GM18858 (cell line): Measurements from ENCODE around the gene KRTAP19-6.
"Not testable (repeated sequence)": the region's sequence is repeated elsewhere in the genome, so short reads cannot be mapped to it uniquely, and the experiment has no call there.

Experiments
- ATAC-seq: cut with Tn5 transposase; IDR thresholded peaks from one replicate; pipeline ENCODE4 v1.9.1; 2021; ENCODE audit not compliant: unreplicated experiment

KRTAP19-6 gene

DNA sequence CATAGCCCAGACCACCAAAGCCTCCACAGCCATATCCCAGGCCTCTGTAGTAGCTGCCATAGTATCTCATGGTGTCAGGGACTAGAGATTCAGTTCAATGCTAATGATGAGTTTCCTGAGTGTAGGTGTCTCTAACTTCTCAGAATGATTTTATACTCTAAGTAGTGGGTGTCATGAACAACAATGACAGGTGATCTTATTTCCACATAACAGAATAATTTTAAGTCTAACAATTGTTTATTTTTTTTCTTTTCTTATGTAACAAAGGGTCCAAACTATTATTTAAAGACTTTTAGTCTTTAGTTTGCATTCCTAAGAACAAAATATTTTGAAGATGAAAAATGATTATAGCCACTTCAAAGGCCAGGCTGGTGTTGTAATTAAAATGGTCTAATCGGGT, at the start of gene KRTAP19-6:
TSS of gene KRTAP19-6 (minus strand) at position 101 of the 400 bp plus-strand sequence. CDS start at position 70, 31 bp downstream.
- ATAC-seq = no peak

DNA sequence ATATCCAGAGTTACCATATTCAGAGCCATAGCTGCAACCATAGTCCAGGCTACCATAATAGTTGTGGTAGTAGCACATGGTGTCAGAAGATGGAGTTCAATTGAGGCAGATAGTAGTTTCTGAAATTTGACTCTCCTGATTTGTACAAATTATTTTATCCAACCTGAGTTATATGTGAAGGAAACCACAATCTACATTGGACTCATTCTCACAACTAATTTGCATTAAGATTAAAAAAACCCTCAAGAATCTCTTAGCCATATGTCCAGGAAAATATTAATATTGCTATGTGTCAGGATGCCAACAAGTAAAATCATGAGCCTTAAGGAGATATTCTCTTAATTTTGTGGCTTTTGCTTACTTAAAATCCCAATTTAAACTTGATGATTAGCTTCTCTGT, 48.6 kb upstream of the KRTAP19-6 start, which contains the start of gene KRTAP22-2:
TSS of gene KRTAP22-2 (minus strand) at position 101 of the 400 bp plus-strand sequence.
- ATAC-seq = no peak

GRCh38 chr21:30582870-30583269, 41.2 kb upstream of the KRTAP19-6 start:
- ATAC-seq = no peak

DNA sequence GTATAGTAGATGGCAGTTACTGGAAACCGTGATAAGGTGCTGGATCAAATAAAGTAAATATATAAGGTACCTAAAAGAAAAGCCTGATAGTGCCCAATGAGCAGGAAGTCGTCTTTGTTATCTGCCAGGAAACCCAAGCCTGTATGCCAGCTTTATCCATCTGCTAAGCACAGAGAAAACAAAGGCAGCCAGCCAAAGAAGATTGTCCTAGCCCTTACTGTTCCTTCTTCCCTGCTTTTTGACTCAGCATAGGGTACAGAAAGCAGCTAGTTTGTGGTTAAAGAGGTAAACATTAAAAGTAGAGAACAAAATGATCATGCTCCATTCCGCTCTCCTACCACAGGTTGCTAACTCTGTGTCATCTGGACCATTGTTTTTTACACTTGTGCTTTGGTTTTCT, 38.5 kb upstream of the KRTAP19-6 start:
- ATAC-seq = no peak

DNA sequence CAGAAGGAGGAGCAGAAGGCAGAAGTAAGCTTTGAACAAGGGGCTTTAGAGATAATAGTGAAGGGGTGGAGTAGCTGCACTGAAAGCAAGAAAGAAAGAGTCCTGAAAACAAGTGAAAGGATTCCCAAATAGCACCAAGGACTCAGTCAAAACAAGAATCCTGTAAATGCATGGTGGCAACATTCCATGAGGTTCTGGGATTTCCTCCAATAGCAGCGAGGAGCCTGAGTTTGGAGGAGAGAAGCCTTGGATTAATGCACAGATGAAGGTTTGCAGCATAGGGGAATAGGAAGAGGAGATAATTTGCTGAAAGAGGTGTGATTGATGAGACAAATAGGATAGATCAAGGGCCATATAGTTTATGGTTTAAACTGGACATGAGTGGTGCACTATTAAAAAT, 37.7 kb upstream of the KRTAP19-6 start:
- no peak for ATAC-seq

DNA sequence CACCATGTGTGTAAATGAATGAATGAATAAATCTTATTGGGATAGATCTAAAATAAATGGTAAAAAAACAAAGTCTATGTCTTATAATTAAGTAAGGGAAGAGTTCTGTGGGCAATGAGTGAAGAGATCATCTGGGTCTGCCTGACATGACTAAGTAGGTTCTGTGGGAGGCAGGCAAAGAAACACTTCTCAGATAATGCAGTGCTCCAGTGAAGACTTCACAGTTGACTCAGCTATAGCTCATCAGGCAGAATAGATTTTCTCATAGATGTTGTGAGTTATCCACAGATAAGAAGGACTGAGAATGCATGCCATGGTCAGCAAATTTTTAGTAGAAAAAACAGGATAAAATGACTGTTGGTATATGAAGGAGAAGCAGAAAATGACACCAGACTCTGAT, 36.1 kb upstream of the KRTAP19-6 start:
- no peak for ATAC-seq

DNA sequence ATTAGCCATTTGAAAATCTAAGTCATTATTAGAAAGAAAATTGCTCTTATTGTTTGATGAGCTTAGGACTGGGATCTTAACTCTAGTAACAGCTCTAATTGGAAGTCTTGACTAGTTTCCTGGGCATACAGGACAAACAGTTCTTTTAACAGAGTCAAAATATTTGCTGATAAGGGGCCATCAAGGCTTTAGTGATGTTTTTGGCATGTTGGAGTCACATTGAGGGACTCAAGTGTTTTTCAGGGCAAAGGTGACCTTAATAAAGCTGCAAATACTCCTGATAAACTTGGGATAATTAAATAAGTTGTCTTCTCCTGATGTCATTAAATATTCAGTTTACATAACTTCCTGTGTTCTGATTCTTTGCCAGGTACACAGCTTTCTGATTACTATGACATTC, 26.0 kb upstream of the KRTAP19-6 start:
- ATAC-seq = no peak

DNA sequence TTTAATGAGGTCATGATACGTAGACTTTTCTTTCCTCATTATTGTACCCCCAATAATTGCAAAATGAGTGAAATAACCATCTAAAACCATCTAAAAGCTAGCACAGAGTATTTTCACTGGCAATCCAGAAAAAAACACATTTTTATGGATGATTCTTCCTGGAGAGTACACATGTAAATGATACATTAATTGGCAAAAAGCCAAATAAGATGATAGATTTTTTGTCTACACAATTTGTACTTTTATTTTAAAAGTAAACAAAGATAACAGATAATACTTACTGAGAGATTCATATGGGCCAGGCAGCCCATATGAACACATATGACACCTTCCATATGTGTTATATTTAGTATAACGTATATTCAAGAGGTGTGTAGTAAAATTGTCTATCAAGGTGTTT, 22.0 kb upstream of the KRTAP19-6 start:
- no peak for ATAC-seq

DNA sequence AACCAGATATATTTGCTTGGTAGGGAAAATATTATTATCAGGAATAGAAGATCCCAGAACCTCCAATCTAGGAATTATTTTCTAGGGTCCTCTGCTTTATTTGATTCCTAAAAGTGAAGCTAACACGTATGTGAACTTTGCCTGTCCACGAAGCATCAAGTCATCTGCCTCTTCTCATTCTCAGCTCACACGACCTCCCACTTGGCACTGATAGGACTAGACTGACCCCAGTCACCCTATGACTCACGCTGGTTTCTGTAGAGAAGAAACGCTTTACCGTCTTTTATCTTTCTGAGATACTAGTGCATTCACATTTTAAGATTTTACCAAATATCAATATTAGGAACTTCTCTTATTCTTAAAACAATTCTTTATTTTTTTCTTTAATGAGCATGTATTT, 21.4 kb upstream of the KRTAP19-6 start:
- ATAC-seq = no peak

DNA sequence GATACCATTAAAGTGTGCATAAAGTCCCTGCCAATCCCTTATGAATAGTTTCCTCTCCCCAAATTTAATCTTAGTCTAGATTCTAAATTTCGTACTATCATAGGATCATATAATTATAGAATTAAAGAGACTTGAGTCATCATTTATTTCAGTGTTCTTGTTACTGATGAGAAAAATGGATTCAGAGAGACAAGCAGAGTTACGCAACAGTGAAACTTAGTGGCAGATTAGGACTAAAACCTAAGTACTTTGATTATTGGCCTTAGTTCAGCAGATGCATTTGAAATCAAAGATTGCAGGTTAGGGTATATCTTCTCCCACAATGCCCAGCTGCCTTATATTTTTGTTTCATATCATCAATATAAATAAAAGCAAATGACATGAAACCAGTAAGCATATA, 20.3 kb upstream of the KRTAP19-6 start:
- no peak for ATAC-seq

DNA sequence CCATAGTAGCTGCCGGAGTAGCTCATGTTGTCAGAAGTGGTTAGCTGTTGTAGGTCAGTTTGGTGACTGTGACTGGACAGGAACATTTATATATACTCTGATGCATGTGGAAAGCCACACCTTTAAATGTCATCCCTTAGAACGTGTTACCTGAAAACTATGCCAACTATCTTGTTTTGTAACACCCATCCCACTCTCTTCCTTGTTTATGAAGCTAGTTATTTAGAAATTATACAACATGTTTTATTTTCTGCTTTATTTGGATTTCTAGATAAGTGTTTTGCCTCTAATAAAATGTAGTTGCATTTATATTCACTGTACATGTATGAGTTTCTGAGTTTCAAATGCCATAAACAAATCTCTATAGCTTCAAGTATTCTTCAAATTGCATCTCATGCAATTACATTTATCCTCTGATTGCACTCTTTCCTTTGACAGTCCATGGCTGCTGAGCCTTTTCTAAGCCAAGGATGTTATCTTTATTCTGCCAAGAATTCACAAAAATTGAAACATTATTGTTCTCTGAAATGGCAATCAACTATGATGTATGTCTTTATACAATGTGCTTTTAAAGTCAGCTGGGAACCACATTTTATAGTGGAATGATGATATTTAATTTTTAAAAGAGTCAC, 19.7 kb upstream of the KRTAP19-6 start, which contains the start of gene KRTAP19-7:
TSS of gene KRTAP19-7 (minus strand) at position 51 of the 632 bp plus-strand sequence. CDS start at position 26, 25 bp downstream.
- ATAC-seq = no peak

DNA sequence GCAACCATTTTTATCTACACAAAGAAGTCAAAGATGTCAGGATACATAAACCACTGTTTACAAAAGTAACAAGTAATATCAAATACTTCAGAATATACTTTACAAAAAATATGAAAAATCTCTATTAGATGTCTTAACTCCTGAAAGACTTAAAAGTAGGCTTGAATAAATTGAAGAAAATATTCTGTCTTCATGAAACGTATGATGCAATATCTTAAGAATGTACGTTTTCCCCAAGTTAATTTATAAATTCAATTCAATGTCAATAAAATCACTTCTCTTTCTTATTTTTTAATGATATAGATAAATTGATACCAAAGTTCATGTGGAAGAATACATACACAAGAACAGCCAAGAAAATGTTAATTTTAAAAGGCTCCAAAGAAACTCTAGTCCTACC, 13.4 kb upstream of the KRTAP19-6 start:
- ATAC-seq = no peak

- ATAC-seq = no peak
Observed at GRCh38 chr21:30552782-30553181, 11.1 kb upstream of the KRTAP19-6 start.

- no peak for ATAC-seq
Observed at GRCh38 chr21:30518876-30519275, 22.8 kb downstream of the KRTAP19-6 start.

DNA sequence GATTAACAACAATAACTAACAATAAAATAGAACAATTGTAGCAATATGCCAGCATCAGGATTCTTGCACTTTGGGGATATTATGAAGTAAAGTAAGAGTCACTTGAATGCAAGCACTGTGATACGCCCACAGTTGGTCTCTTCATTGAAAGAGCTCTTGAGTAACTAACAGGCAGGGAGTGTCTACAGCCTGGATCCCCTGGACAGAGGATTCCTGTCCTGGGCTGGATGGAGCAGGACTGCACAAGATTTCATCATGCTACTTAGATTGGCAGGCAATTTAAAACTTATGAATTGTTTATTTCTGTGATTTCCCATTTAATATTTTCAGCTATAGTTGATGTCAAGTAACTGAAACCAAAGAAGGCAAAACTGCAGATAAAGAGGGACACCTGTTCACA, 26.0 kb downstream of the KRTAP19-6 start:
- ATAC-seq = no peak

- ATAC-seq = not testable (repeated sequence)
Observed at GRCh38 chr21:30505621-30506205, 36.0 kb downstream of the KRTAP19-6 start.

DNA sequence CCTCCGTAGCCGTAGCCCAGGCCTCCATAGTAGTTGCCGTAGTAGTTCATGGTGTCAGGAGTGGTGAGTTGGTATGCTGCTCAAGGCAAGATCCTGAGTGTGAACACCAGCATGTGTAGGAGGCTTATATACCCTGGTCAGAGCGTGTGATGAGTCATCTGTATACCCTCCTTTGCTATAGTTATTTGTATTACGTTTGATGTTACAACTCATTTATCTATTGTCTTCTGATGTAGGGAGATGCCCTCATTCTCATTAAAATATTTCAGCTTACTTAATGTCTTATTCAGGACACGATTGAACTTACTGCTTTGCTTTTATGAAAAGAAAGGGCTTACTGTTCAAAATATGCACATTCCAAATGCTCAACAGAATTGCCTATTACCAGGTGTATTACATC, 39.6 kb downstream of the KRTAP19-6 start, which contains the start of gene KRTAP19-5:
TSS of gene KRTAP19-5 (minus strand) at position 101 of the 400 bp plus-strand sequence. CDS start at position 50, 51 bp downstream.
- no peak for ATAC-seq

GRCh38 chr21:30497065-30497464, 44.6 kb downstream of the KRTAP19-6 start, which contains the start of gene KRTAP19-4:
Gene KRTAP19-4, minus strand, starts transcription at chr21:30497165. Its CDS starts 55 bp downstream, at chr21:30497110.
- no peak for ATAC-seq

DNA sequence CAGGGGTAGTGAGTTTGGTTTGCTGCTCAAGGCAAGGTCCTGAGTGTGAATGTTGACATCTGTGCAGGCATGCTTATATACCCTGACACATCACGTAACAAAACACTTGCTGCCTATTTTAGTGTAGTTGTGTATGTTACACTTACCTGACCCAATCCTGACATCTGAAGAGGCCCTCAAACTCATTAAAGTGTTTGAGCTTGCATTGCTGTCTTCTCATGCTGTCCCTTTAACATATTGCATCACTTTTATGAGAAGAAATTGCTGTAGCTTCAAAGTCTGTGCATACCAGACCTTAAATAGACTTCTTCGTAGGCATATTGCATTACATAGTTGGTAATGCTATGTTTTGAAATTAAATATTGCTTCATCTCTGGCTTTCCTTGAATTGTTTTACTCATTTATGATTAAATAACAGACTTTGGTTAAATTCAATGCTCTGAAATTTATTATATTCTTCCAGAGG, 49.7 kb downstream of the KRTAP19-6 start, which contains the start of gene KRTAP19-3:
TSS of gene KRTAP19-3 (minus strand) at position 51 of the 466 bp plus-strand sequence. CDS start 56 bp downstream, outside the sequence.
- no peak for ATAC-seq
